Pancreas (tissue), 10 donors: ENCODE measurements around the gene PCDHA12. TPM values are rescaled to one million over a fixed set of nuclear protein-coding genes. Genes with fewer than 3 reads are reported as not detected.

Source experiments
- ATAC-seq, 4 donors: fragments of 200-7000 bp; cut with Tn5 transposase; one replicate each; pipeline versions ENCODE4 v1.8.0 to v1.9.1; 2020; ENCODE audit warnings: mild to moderate bottlenecking in 4 of 4, moderate library complexity in 4 of 4
- DNase-seq, 6 donors: peaks; one replicate each; pipeline ENCODE4 v3.0.0-alpha.2; 2020
- FAIRE-seq: peaks from 2 replicates; lab custom pipeline; 2012; peaks lifted over from hg19 to GRCh38; lab: Jason Lieb, UNC
- H3K27ac ChIP-seq, 4 donors: fragments of 200-600 bp; sonication (generic); 1 replicate in 3 of 4; 2 replicates in 1 of 4; pipeline versions ENCODE4 v1.5.0 to v1.8.0; 2020
- H3K27me3 ChIP-seq, 4 donors: fragments of 200-600 bp; one replicate each; pipeline ENCODE4 v1.8.0; 2021
- H3K36me3 ChIP-seq, 3 donors: fragments of 200-600 bp; sonication (generic) in 1 of 3; one replicate each; pipeline versions ENCODE4 v1.5.0 to v1.8.0; 2020 to 2021
- H3K4me1 ChIP-seq, 3 donors: fragments of 200-600 bp; one replicate each; pipeline ENCODE4 v1.8.0; 2021
- H3K4me3 ChIP-seq, 4 donors: fragments of 200-600 bp; sonication (generic) in 2 of 4; one replicate each; pipeline versions ENCODE4 v1.5.0 to v1.8.0; 2020 to 2021
- H3K9me3 ChIP-seq, 4 donors: fragments of 200-600 bp; one replicate each; pipeline ENCODE4 v1.8.0; 2021
- CTCF ChIP-seq, 4 donors: fragments of 200-600 bp; sonication (generic) in 3 of 4; IDR thresholded peaks; one replicate each; pipeline versions ENCODE4 v1.5.0 to v1.8.0; 2021; ENCODE audit warnings: antibody characterized with exemption in 4 of 4
- WGBS, 2 donors: extraction: QIAGEN DNeasy Blood & Tissue Kit; methylation state at CpG; one replicate each; pipeline ENCODE4 v1.1.7; 2013; 5-methylcytosine and 5-hydroxymethylcytosine counted together
- intact Hi-C, 3 donors: fragments of 100-400 bp; cut with DNase I; formaldehyde crosslinking; loops; one replicate each; pipeline versions ENCODE4 v1.11.1 to v1.14.2; 2022
- polyA plus RNA-seq, 2 donors: library from polyadenylated mRNA; stranded (reverse); fragments of 200-250 nt; gene quantifications; one replicate each; pipeline ENCODE4 v1.2.3, GENCODE V29; 2013
- total RNA-seq, 6 donors: library from RNA; stranded (reverse); fragmentation: NEBNext Ultra II Directional in 4 of 6; extraction: Animal tissue kit (Norgen Biotek cat#: 25700) in 4 of 6; gene quantifications; one replicate each; pipeline versions ENCODE4 v1.2.1 to v1.2.4, GENCODE V29; 2021 to 2023
- donor health status: healthy with polysubstance abuse.
- donor health status: DM: no; HTN: no; CAD: no; lungs with moderate emphysema.
- donor health status: DM: no; HTN: no; CAD: no.
- donor health status: control.
- donor health status: control.
- donor health status: Bipolar disorder and iron deficiency.
- donor health status: DM: yes; HTN: yes; CAD: no.
- donor health status: DM: no; HTN: no; CAD: no.
- donor health status: DM: no; HTN: no; CAD: no.
- donor health status: DM: yes; HTN: yes; CAD: no.

PCDHA12 gene
- total and polyA plus RNA-seq, 8 donors: 0.42 to 1.5 (median 0.98) TPM

- intact Hi-C loops: no loop called here
- H3K27ac ChIP-seq: no peak overlapping the region
- DNase-seq (no peak), ATAC-seq (peak in 3 of 4 donors; percentile 40 to 77 (median 63)), FAIRE-seq (no peak)
- no peaks in the 10 kb centered on the region for H3K36me3 ChIP-seq
- H3K4me3 ChIP-seq: peak overlapping the region in 2 of 4 donors; percentile 24 to 31
- peaks cover 0 to 2% (median 0%) of the 10 kb centered on the region in 4 donors for H3K9me3 ChIP-seq
- 9 to 19% methylated on average over 12 of the region's 12 CpGs for WGBS, 2 donors
- no peaks in the 10 kb centered on the region for H3K27me3 ChIP-seq
- no peaks in the 10 kb centered on the region for H3K4me1 ChIP-seq
- TF ChIP-seq CTCF (IDR thresholded peaks at IDR 0.05): no peak
Measured at GRCh38 chr5:140882591-140882899, 7.4 kb downstream of the PCDHA12 start.

- TF ChIP-seq CTCF (IDR thresholded peaks at IDR 0.05): no peak
- Histone ChIP-seq H3K27me3 (no peaks in the 10 kb centered on the region), H3K36me3 (no peaks in the 10 kb centered on the region), H3K27ac (no peak overlapping the region), H3K4me1 (no peaks in the 10 kb centered on the region), H3K9me3 (peaks cover 0 to 2% (median 0%) of the 10 kb centered on the region in 4 donors), H3K4me3 (no peak overlapping the region)
- WGBS, 2 donors: 24 to 35% methylated on average over 41 of the region's 41 CpGs
- FAIRE-seq (no peak), ATAC-seq (no peak), DNase-seq (peak in 1 of 6 donors; percentile 56)
- intact Hi-C loops: no loop called here
Measured at GRCh38 chr5:140883373-140883772, 8.3 kb downstream of the PCDHA12 start.

DNA sequence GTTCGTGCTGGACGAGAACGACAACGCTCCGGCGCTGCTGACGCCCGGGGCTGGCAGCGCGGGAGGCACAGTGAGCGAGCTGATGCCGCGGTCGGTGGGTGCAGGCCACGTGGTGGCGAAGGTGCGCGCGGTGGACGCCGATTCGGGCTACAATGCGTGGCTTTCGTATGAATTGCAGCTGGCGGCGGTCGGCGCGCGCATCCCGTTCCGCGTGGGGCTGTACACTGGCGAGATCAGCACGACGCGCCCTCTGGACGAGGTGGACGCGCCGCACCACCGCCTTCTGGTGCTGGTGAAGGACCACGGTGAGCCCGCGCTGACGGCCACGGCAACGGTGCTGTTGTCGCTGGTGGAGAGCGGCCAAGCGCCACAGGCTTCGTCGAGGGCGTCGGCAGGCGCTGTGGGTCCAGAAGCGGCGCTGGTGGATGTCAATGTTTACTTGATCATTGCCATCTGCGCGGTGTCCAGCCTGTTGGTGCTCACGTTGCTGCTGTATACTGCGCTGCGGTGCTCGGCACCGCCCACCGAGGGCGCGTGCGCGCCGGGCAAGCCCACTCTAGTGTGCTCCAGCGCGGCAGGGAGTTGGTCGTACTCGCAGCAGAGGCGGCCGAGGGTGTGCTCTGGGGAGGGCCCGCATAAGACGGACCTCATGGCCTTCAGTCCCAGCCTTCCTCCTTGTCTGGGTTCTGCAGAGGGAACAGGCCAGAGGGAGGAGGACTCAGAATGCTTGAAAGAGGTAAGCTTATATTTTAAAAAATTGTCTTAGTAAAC lies 9.0 kb downstream of the PCDHA12 start:
- no peak for ATAC-seq
- Histone ChIP-seq H3K4me3 (no peak overlapping the region), H3K4me1 (no peaks in the 10 kb centered on the region), H3K36me3 (no peaks in the 10 kb centered on the region), H3K9me3 (peaks cover 0 to 2% (median 0%) of the 10 kb centered on the region in 4 donors), H3K27me3 (no peaks in the 10 kb centered on the region), H3K27ac (no peak overlapping the region)
- 27 to 31% methylated on average over 71 to 79 of the region's 79 CpGs for WGBS, 2 donors
- no peak for FAIRE-seq
- no peak for TF ChIP-seq CTCF (IDR thresholded peaks at IDR 0.05)
- intact Hi-C loops: no loop called here
- DNase-seq: peak in 1 of 6 donors; percentile 41

DNA sequence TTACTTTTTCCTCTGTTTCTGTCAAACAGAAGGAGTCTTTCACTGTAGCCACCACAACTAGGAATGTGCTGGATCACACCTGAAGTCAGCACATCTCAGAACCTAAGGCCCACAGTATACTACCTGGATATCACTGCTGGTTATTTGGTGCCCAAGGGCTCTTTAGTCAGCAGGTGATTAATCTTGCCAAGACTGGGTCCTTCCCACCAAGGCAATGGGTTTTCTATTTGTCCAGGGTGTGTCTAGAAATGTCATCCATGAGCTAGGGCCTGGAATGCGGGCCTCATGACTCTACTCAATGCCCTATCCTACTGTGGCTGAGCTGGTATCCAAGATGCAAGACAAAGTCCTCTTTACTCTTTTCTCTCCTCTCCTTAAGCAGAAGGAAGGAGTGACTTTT lies 41.2 kb downstream of the PCDHA12 start:
- FAIRE-seq (no peak), ATAC-seq (no peak), DNase-seq (no peak)
- intact Hi-C loops: no loop called here
- TF ChIP-seq CTCF (IDR thresholded peaks at IDR 0.05): no peak
- H3K4me3 ChIP-seq: no peak overlapping the region
- H3K36me3 ChIP-seq: no peaks in the 10 kb centered on the region
- H3K4me1 ChIP-seq: no peaks in the 10 kb centered on the region
- H3K9me3 ChIP-seq: no peaks in the 10 kb centered on the region
- WGBS, 2 donors: 68 to 76% methylated on average over 1 of the region's 1 CpG
- no peak overlapping the region for H3K27ac ChIP-seq
- no peaks in the 10 kb centered on the region for H3K27me3 ChIP-seq

GRCh38 chr5:140923601-140924000 lies 48.5 kb downstream of the PCDHA12 start:
- ATAC-seq: no peak
- Histone ChIP-seq H3K27ac (no peak overlapping the region), H3K4me1 (peaks cover 0 to 2% (median 0%) of the 10 kb centered on the region in 3 donors), H3K36me3 (no peaks in the 10 kb centered on the region), H3K27me3 (no peaks in the 10 kb centered on the region), H3K4me3 (no peak overlapping the region), H3K9me3 (no peaks in the 10 kb centered on the region)
- intact Hi-C loops: no loop called here
- 54% methylated on average over 4 of the region's 4 CpGs for WGBS, 2 donors
- TF ChIP-seq CTCF (IDR thresholded peaks at IDR 0.05): no peak
- FAIRE-seq: no peak
- DNase-seq: no peak
